ENCODE measurements around the gene TFDP1.

DNA sequence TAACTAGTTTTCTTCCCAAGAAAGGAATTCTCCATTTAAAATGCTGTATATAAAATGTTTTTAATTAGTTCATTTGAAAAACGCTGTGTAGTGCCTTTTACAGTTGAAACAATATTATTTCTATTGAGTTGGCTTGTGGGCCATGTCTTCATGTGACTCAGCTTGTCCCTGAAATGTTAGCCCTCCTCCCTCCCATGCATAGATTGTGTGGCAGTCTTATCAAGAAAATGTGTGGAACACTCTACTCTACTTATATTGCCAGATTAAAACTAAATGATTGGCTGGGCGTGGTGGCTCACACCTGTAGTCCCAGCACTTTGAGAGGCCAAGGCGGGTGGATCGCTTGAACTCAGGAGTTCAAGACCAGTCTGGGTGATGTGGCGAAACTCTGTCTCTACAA is 33.4 kb downstream of the TFDP1 start:
- TF ChIP-seq, protein P1, sequence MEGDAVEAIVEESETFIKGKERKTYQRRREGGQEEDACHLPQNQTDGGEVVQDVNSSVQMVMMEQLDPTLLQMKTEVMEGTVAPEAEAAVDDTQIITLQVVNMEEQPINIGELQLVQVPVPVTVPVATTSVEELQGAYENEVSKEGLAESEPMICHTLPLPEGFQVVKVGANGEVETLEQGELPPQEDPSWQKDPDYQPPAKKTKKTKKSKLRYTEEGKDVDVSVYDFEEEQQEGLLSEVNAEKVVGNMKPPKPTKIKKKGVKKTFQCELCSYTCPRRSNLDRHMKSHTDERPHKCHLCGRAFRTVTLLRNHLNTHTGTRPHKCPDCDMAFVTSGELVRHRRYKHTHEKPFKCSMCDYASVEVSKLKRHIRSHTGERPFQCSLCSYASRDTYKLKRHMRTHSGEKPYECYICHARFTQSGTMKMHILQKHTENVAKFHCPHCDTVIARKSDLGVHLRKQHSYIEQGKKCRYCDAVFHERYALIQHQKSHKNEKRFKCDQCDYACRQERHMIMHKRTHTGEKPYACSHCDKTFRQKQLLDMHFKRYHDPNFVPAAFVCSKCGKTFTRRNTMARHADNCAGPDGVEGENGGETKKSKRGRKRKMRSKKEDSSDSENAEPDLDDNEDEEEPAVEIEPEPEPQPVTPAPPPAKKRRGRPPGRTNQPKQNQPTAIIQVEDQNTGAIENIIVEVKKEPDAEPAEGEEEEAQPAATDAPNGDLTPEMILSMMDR (IDR thresholded peaks at IDR 0.05 in 8 of 11, conservative IDR thresholded peaks at IDR 0.05 in 3 of 11), result no peak
- TF ChIP-seq POLR2AphosphoS5 (IDR thresholded peaks at IDR 0.05) (no peak), POLR2A (IDR thresholded peaks at IDR 0.05) (no peak)

All from spleen (tissue), 7 donors.